Endothelial cell (in vitro differentiated cells): ENCODE data around the gene PDIA6. TPM values are rescaled to one million over a fixed set of nuclear protein-coding genes. Genes with fewer than 3 reads are reported as not detected.

ENCODE experiments used
- DNase-seq: peaks from one replicate; pipeline ENCODE4 v3.0.0; 2021; ENCODE audit warnings: low spot score
- H3K27ac Mint-ChIP-seq: one replicate; pipeline ENCODE4 v1.8.0; 2021; ENCODE audit warnings: mixed read lengths, inconsistent platforms; ENCODE audit not compliant: unreplicated experiment
- H3K27me3 Mint-ChIP-seq: one replicate; pipeline ENCODE4 v1.8.0; 2021; ENCODE audit warnings: mild to moderate bottlenecking, moderate library complexity, mixed read lengths, inconsistent platforms; ENCODE audit not compliant: unreplicated experiment
- H3K36me3 Mint-ChIP-seq: one replicate; pipeline ENCODE4 v1.8.0; 2021; ENCODE audit warnings: mild to moderate bottlenecking, low read depth, mixed read lengths, inconsistent platforms; ENCODE audit not compliant: unreplicated experiment
- H3K4me1 Mint-ChIP-seq: one replicate; pipeline ENCODE4 v1.8.0; 2021; ENCODE audit warnings: mild to moderate bottlenecking, mixed read lengths, inconsistent platforms; ENCODE audit not compliant: unreplicated experiment
- H3K4me3 Mint-ChIP-seq: one replicate; pipeline ENCODE4 v1.8.0; 2021; ENCODE audit warnings: mild to moderate bottlenecking, mixed read lengths, inconsistent platforms; ENCODE audit not compliant: unreplicated experiment
- H3K9me3 Mint-ChIP-seq: one replicate; pipeline ENCODE4 v1.8.0; 2021; ENCODE audit warnings: mixed read lengths, inconsistent platforms; ENCODE audit not compliant: unreplicated experiment
- long read RNA-seq: library from polyadenylated mRNA; unstranded; transcript quantifications from one replicate; pipeline ENCODE4 v2.0.0, GENCODE V29; 2020; ENCODE audit not compliant: unreplicated experiment
- total RNA-seq: library from RNA; stranded (reverse); fragmentation: NEBNext Ultra II Directional; extraction: Animal tissue kit (Norgen Biotek cat#: 25700); gene quantifications from one replicate; pipeline ENCODE4 v1.2.1, GENCODE V29; 2021; ENCODE audit not compliant: unreplicated experiment
- TF ChIP-seq, protein P1 (sequence below): fragments of 200-600 bp; sonication (generic); IDR thresholded peaks from one replicate; pipeline ENCODE4 v1.5.0; 2021; ENCODE audit warnings: antibody characterized with exemption; ENCODE audit not compliant: unreplicated experiment

PDIA6 gene, protein sequence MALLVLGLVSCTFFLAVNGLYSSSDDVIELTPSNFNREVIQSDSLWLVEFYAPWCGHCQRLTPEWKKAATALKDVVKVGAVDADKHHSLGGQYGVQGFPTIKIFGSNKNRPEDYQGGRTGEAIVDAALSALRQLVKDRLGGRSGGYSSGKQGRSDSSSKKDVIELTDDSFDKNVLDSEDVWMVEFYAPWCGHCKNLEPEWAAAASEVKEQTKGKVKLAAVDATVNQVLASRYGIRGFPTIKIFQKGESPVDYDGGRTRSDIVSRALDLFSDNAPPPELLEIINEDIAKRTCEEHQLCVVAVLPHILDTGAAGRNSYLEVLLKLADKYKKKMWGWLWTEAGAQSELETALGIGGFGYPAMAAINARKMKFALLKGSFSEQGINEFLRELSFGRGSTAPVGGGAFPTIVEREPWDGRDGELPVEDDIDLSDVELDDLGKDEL
- 292 TPM for total RNA-seq
- long read RNA-seq, transcript PDIA6-201 (13 exons, 2,338 nt) = major isoform, 678 of 732 reads
- long read RNA-seq, partial matches to known transcripts = 24 of 732 reads
- long read RNA-seq, other reads (novel, unspliced or antisense) = 30 of 732 reads

DNA sequence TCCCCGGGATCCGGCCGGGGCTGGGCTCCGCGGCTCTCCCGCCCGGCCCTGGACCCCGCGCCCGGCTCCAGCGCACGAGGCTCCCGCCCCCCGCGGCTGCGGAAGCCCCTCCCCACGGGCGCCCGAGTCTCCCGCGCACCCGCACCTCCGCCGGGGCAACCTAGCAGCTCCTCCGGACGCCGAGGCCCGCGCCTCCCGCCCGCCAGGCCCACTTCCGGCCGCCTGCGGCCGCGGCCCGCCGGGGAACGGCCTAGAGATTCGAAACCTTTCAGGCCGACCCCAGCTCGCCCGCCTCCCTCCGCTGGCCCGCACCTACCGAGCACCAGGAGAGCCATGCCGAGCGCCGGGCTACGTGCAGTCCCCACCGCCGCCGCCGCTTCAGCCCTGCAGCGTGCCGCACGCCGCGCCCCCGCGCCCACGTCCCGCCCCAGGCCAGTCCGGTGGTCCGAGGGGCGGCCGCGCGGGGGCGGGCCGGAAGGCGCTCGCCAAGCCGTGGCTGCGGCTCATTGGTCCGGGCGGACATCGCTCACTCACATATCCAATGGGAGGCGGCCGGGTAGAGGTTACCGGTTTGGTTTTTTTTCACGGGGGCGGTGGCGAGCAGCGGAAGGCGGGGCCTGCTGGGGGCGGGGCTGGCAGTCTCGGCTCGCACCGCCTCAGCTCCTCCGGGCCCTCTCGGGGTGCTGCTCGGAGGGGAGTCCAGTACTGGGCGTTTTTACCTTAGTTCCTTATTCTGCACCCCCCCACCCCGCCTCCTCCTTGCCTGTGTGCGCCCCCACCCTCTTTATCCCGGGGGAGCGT lies at the start of gene PDIA6:
PDIA6 (minus strand) TSS at position 424 of the 801 bp plus-strand sequence; CDS start at position 335, 89 bp downstream.
- Mint-ChIP-seq H3K4me3 (peak within 1 kb of the TSS; percentile 96), H3K9me3 (no peaks in the 10 kb centered on the region), H3K36me3 (no peaks in the 10 kb centered on the region), H3K27ac (peak within 1 kb of the TSS; percentile 67), H3K4me1 (peaks cover 37% of the 10 kb centered on the region), H3K27me3 (no peaks in the 10 kb centered on the region)
- TF ChIP-seq, protein P1, sequence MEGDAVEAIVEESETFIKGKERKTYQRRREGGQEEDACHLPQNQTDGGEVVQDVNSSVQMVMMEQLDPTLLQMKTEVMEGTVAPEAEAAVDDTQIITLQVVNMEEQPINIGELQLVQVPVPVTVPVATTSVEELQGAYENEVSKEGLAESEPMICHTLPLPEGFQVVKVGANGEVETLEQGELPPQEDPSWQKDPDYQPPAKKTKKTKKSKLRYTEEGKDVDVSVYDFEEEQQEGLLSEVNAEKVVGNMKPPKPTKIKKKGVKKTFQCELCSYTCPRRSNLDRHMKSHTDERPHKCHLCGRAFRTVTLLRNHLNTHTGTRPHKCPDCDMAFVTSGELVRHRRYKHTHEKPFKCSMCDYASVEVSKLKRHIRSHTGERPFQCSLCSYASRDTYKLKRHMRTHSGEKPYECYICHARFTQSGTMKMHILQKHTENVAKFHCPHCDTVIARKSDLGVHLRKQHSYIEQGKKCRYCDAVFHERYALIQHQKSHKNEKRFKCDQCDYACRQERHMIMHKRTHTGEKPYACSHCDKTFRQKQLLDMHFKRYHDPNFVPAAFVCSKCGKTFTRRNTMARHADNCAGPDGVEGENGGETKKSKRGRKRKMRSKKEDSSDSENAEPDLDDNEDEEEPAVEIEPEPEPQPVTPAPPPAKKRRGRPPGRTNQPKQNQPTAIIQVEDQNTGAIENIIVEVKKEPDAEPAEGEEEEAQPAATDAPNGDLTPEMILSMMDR = peak; percentile 25
- peak; percentile 98 for DNase-seq

DNA sequence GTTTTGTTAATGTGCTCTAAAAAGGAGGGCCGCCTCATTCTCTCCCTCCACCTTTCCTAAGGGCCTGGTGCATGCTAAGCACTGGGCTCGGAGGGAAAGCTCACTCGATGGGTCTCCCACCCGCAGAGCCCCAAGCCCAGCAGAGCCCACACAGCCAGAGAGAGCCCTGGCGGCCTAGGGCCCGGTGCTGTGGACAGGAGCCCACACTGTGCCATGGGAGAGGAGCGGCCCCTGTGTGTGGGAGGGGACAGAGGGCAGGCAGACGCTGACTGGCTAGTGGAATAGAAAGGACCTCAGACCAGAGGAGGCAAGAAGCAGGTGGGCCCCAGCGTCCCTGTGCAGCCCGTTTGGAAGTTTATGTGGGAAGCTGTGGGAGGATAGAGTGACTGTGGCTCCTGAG lies 49.7 kb upstream of the PDIA6 start:
- DNase-seq = no peak
- Mint-ChIP-seq H3K36me3 (no peaks in the 10 kb centered on the region), H3K4me3 (no peak overlapping the region), H3K27me3 (peaks cover 9% of the 10 kb centered on the region), H3K27ac (no peak overlapping the region), H3K4me1 (no peaks in the 10 kb centered on the region), H3K9me3 (no peaks in the 10 kb centered on the region)
- TF ChIP-seq, protein P1 = no peak

DNA sequence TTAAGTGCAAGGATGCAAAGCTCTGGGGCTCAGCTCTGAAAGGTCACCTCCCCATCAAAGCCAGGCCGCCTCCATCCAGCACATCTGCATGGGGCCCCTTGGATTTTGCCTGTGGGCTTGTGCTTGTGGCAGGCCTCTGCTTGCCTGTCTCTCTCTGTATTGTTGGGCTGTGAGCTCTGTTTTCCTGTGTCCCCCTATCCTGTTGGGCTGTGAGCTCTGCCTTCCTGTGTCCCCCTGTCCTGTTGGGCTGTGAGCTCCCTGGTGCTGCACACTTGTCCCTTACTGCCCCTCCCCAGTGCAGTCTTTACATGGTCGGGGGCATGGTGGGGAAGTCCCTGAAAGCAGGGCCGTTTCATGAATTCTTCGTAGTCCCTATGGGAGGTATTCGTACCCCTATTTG lies 49.2 kb upstream of the PDIA6 start:
- no peak for DNase-seq
- H3K36me3 Mint-ChIP-seq = no peaks in the 10 kb centered on the region
- TF ChIP-seq, protein P1 = no peak
- H3K9me3 Mint-ChIP-seq = no peaks in the 10 kb centered on the region
- no peaks in the 10 kb centered on the region for H3K4me1 Mint-ChIP-seq
- no peak overlapping the region for H3K27ac Mint-ChIP-seq
- H3K27me3 Mint-ChIP-seq = peaks cover 9% of the 10 kb centered on the region
- H3K4me3 Mint-ChIP-seq = no peak overlapping the region

DNA sequence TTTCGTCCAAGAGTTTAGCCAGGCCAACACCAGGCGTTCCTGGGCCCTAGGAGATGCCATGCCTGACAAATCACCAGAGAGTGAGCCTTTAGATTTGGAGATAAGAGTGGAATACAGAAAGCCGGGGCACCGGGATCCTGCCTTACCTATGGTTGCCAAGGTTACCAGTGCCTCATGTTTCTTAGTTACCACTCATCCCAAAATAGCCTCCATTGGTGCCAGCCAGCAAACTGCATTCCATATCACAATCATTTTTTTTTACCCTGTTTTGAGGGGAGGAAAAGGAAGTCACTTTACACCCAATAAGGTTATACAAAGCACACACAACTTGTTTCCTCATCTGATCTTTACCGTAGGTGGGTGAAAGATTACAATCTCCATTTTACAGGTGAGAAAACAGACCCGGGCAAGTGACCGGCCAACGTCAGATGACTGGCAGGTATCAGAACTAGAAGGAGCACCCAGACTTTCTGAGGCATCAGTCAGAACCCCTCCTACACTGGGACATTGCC lies 48.3 kb upstream of the PDIA6 start:
- TF ChIP-seq, protein P1 = no peak
- no peaks in the 10 kb centered on the region for H3K4me1 Mint-ChIP-seq
- no peak overlapping the region for H3K27ac Mint-ChIP-seq
- DNase-seq = no peak
- no peaks in the 10 kb centered on the region for H3K36me3 Mint-ChIP-seq
- no peaks in the 10 kb centered on the region for H3K9me3 Mint-ChIP-seq
- H3K4me3 Mint-ChIP-seq = no peak overlapping the region
- H3K27me3 Mint-ChIP-seq = peaks cover 9% of the 10 kb centered on the region
